Left ventricle myocardium inferior (tissue), 1 donor: Measurements from ENCODE around the gene EVC. TPM values are rescaled to one million over a fixed set of nuclear protein-coding genes. Genes with fewer than 3 reads are reported as not detected.
A peak's percentile ranks its signal among the peaks of the same experiment; 100 is the strongest.

Source experiments
- DNase-seq: peaks from one replicate; pipeline ENCODE4 v3.0.0-alpha.2; 2020
- H3K27ac ChIP-seq: fragments of 200-600 bp; replicated peaks from 2 replicates; pipeline ENCODE4 v1.8.0; 2021
- H3K27me3 ChIP-seq: fragments of 200-600 bp; 2 replicates; pipeline ENCODE4 v1.8.0; 2021; ENCODE audit warnings: low read depth
- H3K36me3 ChIP-seq: fragments of 200-600 bp; 2 replicates; pipeline ENCODE4 v1.8.0; 2021
- H3K4me1 ChIP-seq: fragments of 200-600 bp; 2 replicates; pipeline ENCODE4 v1.8.0; 2021
- H3K4me3 ChIP-seq: fragments of 200-600 bp; 2 replicates; pipeline ENCODE4 v1.8.0; 2021; ENCODE audit warnings: mild to moderate bottlenecking, moderate library complexity
- H3K9me3 ChIP-seq: fragments of 200-600 bp; replicated peaks from 2 replicates; pipeline ENCODE4 v1.8.0; 2021
- CTCF ChIP-seq: fragments of 200-600 bp; IDR thresholded peaks from 2 replicates; pipeline ENCODE4 v1.8.0; 2021; ENCODE audit warnings: antibody characterized with exemption, mild to moderate bottlenecking, borderline replicate concordance
- intact Hi-C: fragments of 100-400 bp; cut with micrococcal nuclease; formaldehyde crosslinking; loops from one replicate; pipeline ENCODE4 v1.11.0; 2022
- total RNA-seq: library from RNA; stranded (reverse); fragmentation: NEBNext Ultra II Directional; extraction: Animal tissue kit (Norgen Biotek cat#: 25700); gene quantifications from one replicate; pipeline ENCODE4 v1.2.1, GENCODE V29; 2021
- donor health status: DM: no; HTN: yes; CAD: no; lungs with severe emphysema.

Gene EVC
- total RNA-seq, 1 donor from 2014 or later = 5.1 TPM

GRCh38 chr4:5816101-5816500 is 105.1 kb downstream of the EVC start:
- Histone ChIP-seq H3K27me3 (no peaks in the 10 kb centered on the region), H3K36me3 (peaks cover 34% of the 10 kb centered on the region), H3K4me3 (no peak overlapping the region), H3K9me3 (no peaks in the 10 kb centered on the region), H3K4me1 (no peaks in the 10 kb centered on the region), H3K27ac (no peak overlapping the region)
- TF ChIP-seq CTCF = no peak
- no peak for DNase-seq
- intact Hi-C loops = no loop called here

- H3K9me3 ChIP-seq = no peaks in the 10 kb centered on the region
- no peak for DNase-seq
- no peaks in the 10 kb centered on the region for H3K4me1 ChIP-seq
- H3K27me3 ChIP-seq = no peaks in the 10 kb centered on the region
- H3K27ac ChIP-seq = no peak overlapping the region
- intact Hi-C loops = no loop called here
- H3K4me3 ChIP-seq = no peak overlapping the region
- no peak for TF ChIP-seq CTCF
- peaks cover 35% of the 10 kb centered on the region for H3K36me3 ChIP-seq
These were observed 105.9 kb downstream of the EVC start for GRCh38 chr4:5816851-5817375.

GRCh38 chr4:5821665-5822358 is 110.8 kb downstream of the EVC start:
- intact Hi-C loops = no loop called here
- H3K4me3 ChIP-seq = no peak overlapping the region
- H3K27ac ChIP-seq = no peak overlapping the region
- DNase-seq = no peak
- no peaks in the 10 kb centered on the region for H3K9me3 ChIP-seq
- peak; percentile 57 for TF ChIP-seq CTCF
- peaks cover 4% of the 10 kb centered on the region for H3K4me1 ChIP-seq
- H3K36me3 ChIP-seq = peaks cover 42% of the 10 kb centered on the region
- H3K27me3 ChIP-seq = no peaks in the 10 kb centered on the region

GRCh38 chr4:5822619-5823018 is 111.6 kb downstream of the EVC start:
- no peaks in the 10 kb centered on the region for H3K27me3 ChIP-seq
- H3K36me3 ChIP-seq = peaks cover 42% of the 10 kb centered on the region
- H3K9me3 ChIP-seq = no peaks in the 10 kb centered on the region
- DNase-seq = no peak
- intact Hi-C loops = no loop called here
- H3K4me1 ChIP-seq = peaks cover 12% of the 10 kb centered on the region
- no peak overlapping the region for H3K4me3 ChIP-seq
- no peak for TF ChIP-seq CTCF
- H3K27ac ChIP-seq = no peak overlapping the region

GRCh38 chr4:5823542-5824211 is 112.7 kb downstream of the EVC start:
- intact Hi-C loops = no loop called here
- DNase-seq = no peak
- H3K4me1 ChIP-seq = peaks cover 20% of the 10 kb centered on the region
- no peaks in the 10 kb centered on the region for H3K9me3 ChIP-seq
- no peak for TF ChIP-seq CTCF
- H3K4me3 ChIP-seq = no peak overlapping the region
- no peaks in the 10 kb centered on the region for H3K27me3 ChIP-seq
- H3K36me3 ChIP-seq = peaks cover 39% of the 10 kb centered on the region
- H3K27ac ChIP-seq = no peak overlapping the region
